CD4-positive, alpha-beta T cell treated with Interferon gamma for 1 hour (primary cell): ENCODE results near the gene ZNF358.
"Not testable (repeated sequence)": the region's sequence is repeated elsewhere in the genome, so short reads cannot be mapped to it uniquely, and the experiment has no call there.

Source experiments
- DNase-seq: peaks from one replicate; pipeline ENCODE4 v3.0.0-alpha.2; 2020

Gene ZNF358

GRCh38 chr19:7521551-7522071, 5.7 kb downstream of the ZNF358 start:
- no peak for DNase-seq

GRCh38 chr19:7522072-7522922, 6.4 kb downstream of the ZNF358 start, which contains the start of gene MCOLN1:
Gene MCOLN1 (plus strand): TSS chr19:7522624. CDS start chr19:7522751, 127 bp downstream.
- DNase-seq, result peak; percentile 99

- no peak for DNase-seq
Observed at GRCh38 chr19:7522923-7523667, 7.2 kb downstream of the ZNF358 start.

DNA sequence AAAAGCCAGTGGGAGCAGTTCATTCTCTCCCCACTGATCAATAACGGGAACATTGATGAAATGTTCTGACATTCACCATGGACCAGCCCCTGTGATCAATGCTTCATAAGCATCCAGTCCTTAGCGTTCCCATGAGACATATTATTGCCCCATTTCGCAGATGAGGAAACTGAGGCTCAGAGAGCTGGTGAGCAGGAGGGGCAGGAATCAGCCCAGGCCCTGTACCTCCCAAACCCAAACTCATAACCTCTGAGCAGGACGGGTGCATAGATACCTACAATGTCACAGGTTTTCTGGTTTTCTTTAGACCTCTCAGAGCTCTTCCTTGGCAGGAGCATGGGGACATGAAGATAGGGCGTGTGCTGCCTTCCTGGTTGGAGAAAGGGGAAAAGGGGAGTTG, 8.6 kb downstream of the ZNF358 start:
- no peak for DNase-seq

DNA sequence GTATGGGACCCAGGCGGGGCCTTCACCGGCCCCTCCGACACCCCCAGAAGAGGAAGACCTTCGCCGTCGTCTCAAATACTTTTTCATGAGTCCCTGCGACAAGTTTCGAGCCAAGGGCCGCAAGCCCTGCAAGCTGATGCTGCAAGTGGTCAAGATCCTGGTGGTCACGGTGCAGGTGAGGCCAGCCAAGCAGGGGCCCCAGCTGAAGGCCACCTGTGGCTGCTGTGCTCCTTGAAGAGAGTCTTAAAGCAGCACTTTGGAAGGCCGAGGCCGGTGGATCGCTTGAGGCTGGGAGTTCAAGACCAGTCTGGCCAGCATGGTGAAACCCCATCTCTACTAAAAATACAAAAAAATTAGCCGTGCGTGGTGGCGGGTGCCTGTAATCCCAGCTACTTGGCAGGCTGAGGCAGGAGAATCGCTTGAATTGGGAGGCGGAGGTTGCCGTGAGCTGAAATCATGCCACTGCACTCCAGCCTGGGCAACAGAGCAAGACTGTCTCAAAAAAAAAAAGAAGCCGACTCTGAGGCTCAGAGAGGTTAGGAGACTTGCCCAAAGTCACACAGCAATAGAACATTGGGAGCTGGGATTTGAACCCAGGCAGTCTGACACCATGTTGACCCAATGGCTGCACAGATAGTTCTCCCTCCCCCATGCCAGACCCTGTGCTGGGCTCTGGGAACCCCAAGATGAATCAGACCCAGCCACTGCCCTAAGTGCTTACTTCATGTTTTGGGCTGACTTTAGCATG, 9.3 kb downstream of the ZNF358 start:
- no peak for DNase-seq

DNA sequence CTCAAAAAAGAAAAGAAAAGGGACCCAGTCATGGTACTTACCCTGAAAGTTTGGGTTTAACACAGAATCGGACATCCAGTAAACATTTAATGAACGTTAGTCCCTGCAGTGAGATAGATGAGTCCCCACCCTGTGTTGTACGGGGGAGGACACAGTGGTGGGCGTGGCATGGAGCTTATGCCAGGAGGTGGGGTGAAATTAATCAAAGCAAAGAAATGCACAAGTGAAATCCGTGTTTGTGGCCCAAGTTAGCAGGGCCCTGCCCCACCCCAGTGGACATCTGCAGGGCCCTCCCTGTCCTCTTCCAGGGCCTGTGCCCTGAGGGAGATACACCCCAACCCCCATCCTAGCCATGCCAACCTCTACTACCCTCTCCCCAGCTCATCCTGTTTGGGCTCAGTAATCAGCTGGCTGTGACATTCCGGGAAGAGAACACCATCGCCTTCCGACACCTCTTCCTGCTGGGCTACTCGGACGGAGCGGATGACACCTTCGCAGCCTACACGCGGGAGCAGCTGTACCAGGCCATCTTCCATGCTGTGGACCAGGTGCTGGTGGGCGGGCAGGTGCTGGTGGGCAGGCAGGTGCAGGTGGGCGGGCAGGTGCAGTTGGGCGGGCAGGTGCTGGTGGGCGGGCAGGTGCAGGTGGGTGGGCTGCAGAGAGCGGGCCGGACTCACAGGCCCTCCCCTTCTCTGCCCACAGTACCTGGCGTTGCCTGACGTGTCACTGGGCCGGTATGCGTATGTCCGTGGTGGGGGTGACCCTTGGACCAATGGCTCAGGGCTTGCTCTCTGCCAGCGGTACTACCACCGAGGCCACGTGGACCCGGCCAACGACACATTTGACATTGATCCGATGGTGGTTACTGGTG, 10.4 kb downstream of the ZNF358 start:
- no peak for DNase-seq

- DNase-seq, result peak; percentile 34
Observed at GRCh38 chr19:7527516-7528191, 11.8 kb downstream of the ZNF358 start.

DNA sequence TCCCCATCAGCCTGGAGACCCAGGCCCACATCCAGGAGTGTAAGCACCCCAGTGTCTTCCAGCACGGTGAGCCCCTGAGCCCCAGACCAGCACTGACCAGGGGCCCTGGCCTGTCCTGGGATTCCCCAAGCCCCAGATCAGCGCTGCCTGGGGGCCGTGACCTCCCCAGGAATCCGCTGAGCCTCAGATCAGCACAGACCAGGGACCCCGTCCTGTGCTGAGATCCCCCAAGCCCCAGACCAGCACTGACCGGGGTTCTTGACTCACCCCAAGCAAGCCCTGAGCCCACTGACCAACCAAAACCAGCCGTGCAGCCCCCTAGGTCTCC, 12.3 kb downstream of the ZNF358 start:
- no peak for DNase-seq

DNA sequence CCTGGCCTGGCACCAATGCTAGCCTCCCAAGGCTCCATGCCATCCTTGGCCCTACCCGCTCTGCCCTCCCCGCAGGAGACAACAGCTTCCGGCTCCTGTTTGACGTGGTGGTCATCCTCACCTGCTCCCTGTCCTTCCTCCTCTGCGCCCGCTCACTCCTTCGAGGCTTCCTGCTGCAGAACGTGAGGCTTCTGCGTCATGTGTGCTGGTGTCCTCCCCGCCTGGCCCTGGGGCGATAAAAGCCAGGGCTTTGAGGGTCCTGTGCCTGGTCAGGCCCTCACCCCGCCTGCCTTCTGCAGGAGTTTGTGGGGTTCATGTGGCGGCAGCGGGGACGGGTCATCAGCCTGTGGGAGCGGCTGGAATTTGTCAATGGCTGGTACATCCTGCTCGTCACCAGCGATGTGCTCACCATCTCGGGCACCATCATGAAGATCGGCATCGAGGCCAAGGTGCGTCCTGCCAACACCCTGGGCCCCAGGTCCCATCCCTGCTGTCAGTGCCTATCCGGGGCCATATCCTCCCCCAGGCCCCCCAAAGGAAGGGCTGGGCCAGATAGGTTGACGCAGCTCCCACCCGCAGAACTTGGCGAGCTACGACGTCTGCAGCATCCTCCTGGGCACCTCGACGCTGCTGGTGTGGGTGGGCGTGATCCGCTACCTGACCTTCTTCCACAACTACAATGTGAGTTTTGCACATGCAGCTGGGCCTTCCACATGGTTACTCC, 12.8 kb downstream of the ZNF358 start:
- DNase-seq, result no peak

DNA sequence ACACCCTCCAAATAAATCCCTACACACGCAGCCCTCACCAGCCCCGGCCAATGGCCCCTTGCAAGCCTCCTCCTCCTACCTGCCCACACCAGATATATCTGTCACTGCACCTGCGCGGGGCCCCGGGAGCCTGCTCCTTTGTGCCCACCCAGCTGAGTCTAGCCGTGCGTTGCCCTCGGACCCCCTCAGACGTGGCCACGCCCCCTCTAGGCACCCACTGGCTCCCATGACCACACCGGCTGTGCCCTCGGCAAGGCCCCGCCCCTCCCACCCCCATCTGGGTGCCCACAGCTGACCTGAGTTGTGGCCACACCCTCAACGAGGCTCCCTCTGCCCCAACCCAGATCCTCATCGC, 13.3 kb downstream of the ZNF358 start:
- DNase-seq, result no peak

DNA sequence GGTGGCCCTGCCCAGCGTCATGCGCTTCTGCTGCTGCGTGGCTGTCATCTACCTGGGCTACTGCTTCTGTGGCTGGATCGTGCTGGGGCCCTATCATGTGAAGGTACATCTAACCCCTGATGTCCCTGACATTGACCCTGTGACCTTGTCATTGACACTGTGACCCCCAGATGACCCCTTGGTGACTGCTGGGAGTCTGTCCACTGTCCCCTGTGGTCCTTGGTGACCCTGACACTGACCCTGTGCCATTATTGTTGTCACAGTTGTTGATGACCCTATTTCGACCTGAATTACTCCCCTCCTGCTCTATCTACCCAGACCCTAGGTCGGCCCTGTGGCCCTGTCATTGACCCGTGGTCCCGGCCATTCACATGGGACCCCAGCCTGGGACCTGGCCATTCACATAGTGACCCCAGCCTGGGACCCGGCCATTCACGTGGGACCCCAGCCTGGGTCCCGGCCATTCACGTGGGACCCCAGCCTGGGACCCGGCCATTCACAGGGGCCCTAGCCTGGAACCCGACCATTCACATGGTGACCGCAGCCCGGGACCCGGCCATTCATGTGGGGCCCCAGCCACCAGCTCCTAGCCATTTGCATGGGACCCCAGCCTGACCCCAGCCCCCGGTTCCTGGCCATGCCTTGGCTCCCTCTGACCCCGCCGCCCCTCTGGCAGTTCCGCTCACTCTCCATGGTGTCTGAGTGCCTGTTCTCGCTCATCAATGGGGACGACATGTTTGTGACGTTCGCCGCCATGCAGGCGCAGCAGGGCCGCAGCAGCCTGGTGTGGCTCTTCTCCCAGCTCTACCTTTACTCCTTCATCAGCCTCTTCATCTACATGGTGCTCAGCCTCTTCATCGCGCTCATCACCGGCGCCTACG, 13.9 kb downstream of the ZNF358 start:
- DNase-seq, result no peak

DNA sequence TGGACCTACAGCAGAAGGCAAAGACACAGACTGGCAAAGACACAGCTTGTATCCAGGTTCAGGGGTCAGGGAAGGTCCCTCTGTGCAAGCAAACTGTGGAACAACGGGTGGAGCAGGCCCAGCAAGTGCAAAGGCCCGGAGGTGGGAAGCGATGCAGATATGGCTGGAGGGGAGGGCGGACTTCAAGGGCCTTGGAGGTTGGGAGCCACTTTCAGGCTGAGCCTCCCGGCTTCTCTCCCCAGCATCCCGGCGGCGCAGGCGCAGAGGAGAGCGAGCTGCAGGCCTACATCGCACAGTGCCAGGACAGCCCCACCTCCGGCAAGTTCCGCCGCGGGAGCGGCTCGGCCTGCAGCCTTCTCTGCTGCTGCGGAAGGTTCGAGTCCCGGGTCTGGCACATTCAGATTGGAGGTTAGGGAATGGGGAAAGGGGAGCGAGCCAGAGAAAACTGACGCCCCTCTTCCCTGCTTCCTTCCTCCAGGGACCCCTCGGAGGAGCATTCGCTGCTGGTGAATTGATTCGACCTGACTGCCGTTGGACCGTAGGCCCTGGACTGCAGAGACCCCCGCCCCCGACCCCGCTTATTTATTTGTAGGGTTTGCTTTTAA, 17.5 kb downstream of the ZNF358 start:
- no peak for DNase-seq

- DNase-seq, result peak; percentile 80
Observed at GRCh38 chr19:7533925-7534480, 18.1 kb downstream of the ZNF358 start.

- DNase-seq, result no peak
Observed at GRCh38 chr19:7534531-7535046, 18.7 kb downstream of the ZNF358 start.

DNA sequence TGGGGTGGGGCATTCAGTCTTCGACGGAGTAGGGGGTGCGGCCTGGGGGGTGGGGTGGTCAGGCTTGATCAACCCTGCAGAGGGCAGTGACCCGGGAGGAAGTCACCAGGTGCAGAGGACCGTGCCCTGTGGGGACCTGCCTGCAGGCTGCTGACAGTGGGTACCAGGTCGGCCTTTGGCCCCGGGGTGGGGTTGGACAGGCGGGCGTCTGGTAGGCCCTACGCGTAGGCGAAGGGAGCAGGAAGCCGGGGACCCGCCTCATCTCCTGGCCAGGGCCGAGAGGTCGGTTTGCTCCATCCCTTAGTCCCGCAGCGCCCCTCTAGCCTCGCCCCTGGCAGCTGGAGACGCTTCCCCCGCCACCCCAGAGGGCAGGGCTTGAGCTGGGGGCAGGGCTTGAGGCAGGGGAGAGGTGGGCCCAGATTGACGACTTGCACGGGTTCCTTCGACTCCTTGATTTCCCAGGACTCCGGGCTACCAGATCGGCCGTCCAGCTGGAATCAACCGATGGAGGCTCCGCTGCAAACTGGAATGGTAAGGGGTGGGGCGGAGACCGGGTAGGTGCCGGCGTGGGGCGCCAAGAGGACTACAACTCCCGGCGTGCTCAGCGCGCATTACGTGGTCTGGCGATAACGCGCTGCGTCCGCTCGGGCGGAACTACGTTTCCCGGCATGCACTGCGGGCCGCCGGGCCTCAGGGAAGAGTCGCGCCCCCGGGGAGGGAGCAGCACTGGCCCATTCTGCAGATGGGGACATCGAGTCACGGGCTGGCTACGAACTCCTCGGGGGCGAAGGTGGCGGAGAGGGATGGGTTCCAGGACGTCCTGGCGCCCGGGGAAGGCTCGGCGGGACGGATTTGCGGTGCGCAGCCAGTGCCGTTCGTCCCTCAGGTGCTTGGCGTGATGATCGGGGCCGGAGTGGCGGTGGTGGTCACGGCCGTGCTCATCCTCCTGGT, 19.4 kb downstream of the ZNF358 start, which contains the start of gene PNPLA6:
PNPLA6 (plus strand) TSS at position 671 of the 951 bp plus-strand sequence; CDS start at position 743, 72 bp downstream.
- DNase-seq, result peak; percentile 88

- no peak for DNase-seq
Observed at GRCh38 chr19:7535998-7536695, 20.2 kb downstream of the ZNF358 start.

DNA sequence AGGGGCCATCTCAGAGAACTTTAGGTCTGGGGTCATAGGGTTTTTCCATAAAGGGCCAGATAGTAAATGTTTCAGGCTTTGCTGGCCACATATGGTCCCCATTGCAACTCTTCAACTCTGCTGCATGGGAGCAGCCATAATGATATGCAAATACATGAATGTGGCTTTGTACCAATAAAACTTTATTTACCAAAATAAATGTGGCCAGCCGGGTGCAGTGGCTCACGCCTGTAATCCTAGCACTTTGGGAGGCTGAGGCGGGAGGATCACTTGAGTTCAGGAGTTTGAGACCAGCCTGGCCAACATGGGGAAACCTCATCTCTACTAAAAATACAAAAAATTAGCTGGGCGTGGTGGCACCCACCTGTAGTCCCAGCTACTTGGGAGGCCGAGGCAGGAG, 23.1 kb downstream of the ZNF358 start:
- DNase-seq, result not testable (repeated sequence)
